CD14-positive monocyte (primary cell): Measurements from ENCODE around the gene OR5M10. TPM values are rescaled to one million over a fixed set of nuclear protein-coding genes. Genes with fewer than 3 reads are reported as not detected.

Experiments
- DNase-seq, 3 donors: peaks; one replicate each; pipeline ENCODE4 v3.0.0-alpha.2; 2011 to 2022
- H2AFZ ChIP-seq: 2 replicates; pipeline ENCODE4 v1.6.0; 2012; ENCODE audit warnings: mild to moderate bottlenecking, low read depth, low read length, inconsistent platforms; ENCODE audit not compliant: insufficient read depth, poor library complexity, severe bottlenecking
- H3K27ac ChIP-seq, 2 donors: 1 replicate in 1 of 2; 2 replicates in 1 of 2; pipeline ENCODE4 v1.5.1; 2012 to 2013; ENCODE audit warnings: low read length in 2 of 2, control low read depth in 1 of 2, inconsistent platforms in 1 of 2, low read depth in 1 of 2, mild to moderate bottlenecking in 1 of 2
- H3K27me3 ChIP-seq, 2 donors: one replicate each; pipeline versions ENCODE4 v1.6.0 to v1.6.1; 2011 to 2013; ENCODE audit warnings: low read length in 2 of 2; ENCODE audit not compliant: control insufficient read depth in 2 of 2, insufficient read depth in 2 of 2
- H3K36me3 ChIP-seq, 2 donors: replicated peaks in 1 of 2; 1 replicate in 1 of 2; 2 replicates in 1 of 2; pipeline versions ENCODE4 v1.5.1 to v1.6.1; 2012 to 2013; ENCODE audit warnings: low read length in 2 of 2, control low read depth in 1 of 2, inconsistent platforms in 1 of 2, mild to moderate bottlenecking in 1 of 2; ENCODE audit not compliant: insufficient read depth in 2 of 2, control insufficient read depth in 1 of 2
- H3K4me1 ChIP-seq, 2 donors: 1 replicate in 1 of 2; 2 replicates in 1 of 2; pipeline versions ENCODE4 v1.5.1 to v1.6.1; 2012 to 2013; ENCODE audit warnings: low read length in 2 of 2, control low read depth in 1 of 2, inconsistent platforms in 1 of 2, mild to moderate bottlenecking in 1 of 2, moderate library complexity in 1 of 2; ENCODE audit not compliant: insufficient read depth in 2 of 2, control insufficient read depth in 1 of 2
- H3K4me2 ChIP-seq: replicated peaks from 2 replicates; pipeline ENCODE3; 2012; ENCODE audit warnings: low read length, moderate library complexity, mild to moderate bottlenecking; ENCODE audit not compliant: poor library complexity, severe bottlenecking; ENCODE audit errors: extremely low read depth
- H3K4me3 ChIP-seq, 3 experiments: fragments of 200-600 bp in 1 of 3; sonication (generic) in 1 of 3; replicated peaks in 1 of 3; 1 replicate in 2 of 3; 2 replicates in 1 of 3; pipeline ENCODE4 v1.5.1; 2011 to 2013; ENCODE audit warnings: low read length in 3 of 3, mild to moderate bottlenecking in 3 of 3, control low read depth in 2 of 3, low read depth in 2 of 3, inconsistent platforms in 1 of 3, moderate library complexity in 1 of 3
- H3K79me2 ChIP-seq: 2 replicates; pipeline ENCODE4 v1.6.0; 2012; ENCODE audit warnings: mild to moderate bottlenecking, control low read depth, inconsistent platforms, low read length, moderate library complexity; ENCODE audit not compliant: insufficient read depth
- H3K9ac ChIP-seq: 2 replicates; pipeline ENCODE4 v1.6.0; 2017; ENCODE audit warnings: low read length, mild to moderate bottlenecking; ENCODE audit not compliant: insufficient read depth, poor library complexity, severe bottlenecking
- H3K9me3 ChIP-seq, 2 donors: replicated peaks in 1 of 2; 1 replicate in 1 of 2; 2 replicates in 1 of 2; pipeline versions ENCODE4 v1.5.1 to v1.6.1; 2012 to 2013; ENCODE audit warnings: low read length in 2 of 2, control low read depth in 1 of 2; ENCODE audit not compliant: control insufficient read depth in 1 of 2, insufficient read depth in 1 of 2
- H4K20me1 ChIP-seq: 2 replicates; pipeline ENCODE4 v1.6.0; 2012; ENCODE audit warnings: mild to moderate bottlenecking, low read length, control low read depth, moderate library complexity; ENCODE audit not compliant: insufficient read depth
- H3K27ac Mint-ChIP-seq, 7 donors: one replicate each; pipeline ENCODE4 v1.8.0; 2020; ENCODE audit warnings: mild to moderate bottlenecking in 7 of 7, mixed read lengths in 7 of 7, moderate library complexity in 6 of 7, inconsistent platforms in 2 of 7
- H3K27me3 Mint-ChIP-seq, 3 donors: one replicate each; pipeline ENCODE4 v1.8.0; 2021 to 2022; ENCODE audit warnings: low read depth in 3 of 3, mild to moderate bottlenecking in 3 of 3, mixed read lengths in 3 of 3, moderate library complexity in 3 of 3, inconsistent platforms in 1 of 3
- H3K36me3 Mint-ChIP-seq, 2 donors: one replicate each; pipeline ENCODE4 v1.8.0; 2020; ENCODE audit warnings: mixed read lengths in 2 of 2, inconsistent platforms in 1 of 2, mild to moderate bottlenecking in 1 of 2
- H3K4me1 Mint-ChIP-seq: one replicate; pipeline ENCODE4 v1.8.0; 2020; ENCODE audit warnings: mild to moderate bottlenecking, mixed read lengths
- H3K4me3 Mint-ChIP-seq, 2 donors: one replicate each; pipeline ENCODE4 v1.8.0; 2020; ENCODE audit warnings: mild to moderate bottlenecking in 2 of 2, mixed read lengths in 2 of 2, moderate library complexity in 1 of 2
- H3K9me3 Mint-ChIP-seq, 7 donors: one replicate each; pipeline ENCODE4 v1.8.0; 2020 to 2022; ENCODE audit warnings: mixed read lengths in 7 of 7, mild to moderate bottlenecking in 6 of 7, moderate library complexity in 6 of 7, inconsistent platforms in 2 of 7
- WGBS: methylation state at CpG from one replicate; pipeline ENCODE4 v1.1.5; 2013; ENCODE audit warnings: missing lambda C conversion rate; ENCODE audit not compliant: insufficient coverage; 5-methylcytosine and 5-hydroxymethylcytosine counted together
- intact Hi-C, 2 donors: fragments of 100-400 bp; cut with micrococcal nuclease; formaldehyde crosslinking; loops; one replicate each; pipeline versions ENCODE4 v1.15.0 to v1.15.1; 2023
- polyA plus RNA-seq, 3 donors: library from polyadenylated mRNA; depleted of rRNA in 1 of 3; unstranded in 2 of 3; stranded (reverse) in 1 of 3; fragments of 300-500 nt in 2 of 3; fragments of >200 nt in 1 of 3; fragmentation: Illumina TruSeq in 2 of 3; gene quantifications; 1 replicate in 2 of 3; 2 replicates in 1 of 3; pipeline ENCODE4 v1.2.3, GENCODE V29; 2012 to 2021
- TF ChIP-seq, protein P1 (sequence below): fragments of 200-600 bp; IDR thresholded peaks from one replicate; pipeline ENCODE4 v1.8.0; 2022; ENCODE audit warnings: antibody characterized with exemption, mild to moderate bottlenecking

The OR5M10 gene
- polyA plus RNA-seq, 3 donors, result not detected

GRCh38 chr11:56531856-56532255, 45.7 kb downstream of the OR5M10 start:
- H3K36me3 ChIP-seq, result no peaks in the 10 kb centered on the region
- H3K27me3 ChIP-seq, result no peaks in the 10 kb centered on the region
- no peaks in the 10 kb centered on the region for H3K79me2 ChIP-seq
- H3K4me3 ChIP-seq, result no peak overlapping the region
- Mint-ChIP-seq H3K9me3 (peaks cover 0 to 4% (median 2%) of the 10 kb centered on the region in 7 donors), H3K4me3 (no peak overlapping the region), H3K36me3 (no peaks in the 10 kb centered on the region), H3K27ac (no peak overlapping the region), H3K4me1 (no peaks in the 10 kb centered on the region), H3K27me3 (no peaks in the 10 kb centered on the region)
- no peaks in the 10 kb centered on the region for H3K9me3 ChIP-seq
- DNase-seq, result no peak
- no peak overlapping the region for H3K27ac ChIP-seq
- no peaks in the 10 kb centered on the region for H3K4me1 ChIP-seq
- no peak overlapping the region for H3K4me2 ChIP-seq
- no CpG with 5 or more reads among the region's 2 CpGs for WGBS
- no peak overlapping the region for H3K9ac ChIP-seq
- H4K20me1 ChIP-seq, result no peaks in the 10 kb centered on the region
- intact Hi-C loops, result no loop called here
- TF ChIP-seq, protein P1, sequence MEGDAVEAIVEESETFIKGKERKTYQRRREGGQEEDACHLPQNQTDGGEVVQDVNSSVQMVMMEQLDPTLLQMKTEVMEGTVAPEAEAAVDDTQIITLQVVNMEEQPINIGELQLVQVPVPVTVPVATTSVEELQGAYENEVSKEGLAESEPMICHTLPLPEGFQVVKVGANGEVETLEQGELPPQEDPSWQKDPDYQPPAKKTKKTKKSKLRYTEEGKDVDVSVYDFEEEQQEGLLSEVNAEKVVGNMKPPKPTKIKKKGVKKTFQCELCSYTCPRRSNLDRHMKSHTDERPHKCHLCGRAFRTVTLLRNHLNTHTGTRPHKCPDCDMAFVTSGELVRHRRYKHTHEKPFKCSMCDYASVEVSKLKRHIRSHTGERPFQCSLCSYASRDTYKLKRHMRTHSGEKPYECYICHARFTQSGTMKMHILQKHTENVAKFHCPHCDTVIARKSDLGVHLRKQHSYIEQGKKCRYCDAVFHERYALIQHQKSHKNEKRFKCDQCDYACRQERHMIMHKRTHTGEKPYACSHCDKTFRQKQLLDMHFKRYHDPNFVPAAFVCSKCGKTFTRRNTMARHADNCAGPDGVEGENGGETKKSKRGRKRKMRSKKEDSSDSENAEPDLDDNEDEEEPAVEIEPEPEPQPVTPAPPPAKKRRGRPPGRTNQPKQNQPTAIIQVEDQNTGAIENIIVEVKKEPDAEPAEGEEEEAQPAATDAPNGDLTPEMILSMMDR, result no peak
- H2AFZ ChIP-seq, result no peak overlapping the region

Other genes starting within 250 kb of the OR5M10 start
- not detected for gene OR8K1, start 231.7 kb downstream of the OR5M10 start, polyA plus RNA-seq
- not detected for gene OR8J1, start 223.4 kb downstream of the OR5M10 start, polyA plus RNA-seq
- not detected for gene OR8U1, start 202.1 kb downstream of the OR5M10 start, polyA plus RNA-seq
- gene OR5AL1, start 165.0 kb downstream of the OR5M10 start, polyA plus RNA-seq, result not detected
- gene OR5M3, start 104.4 kb downstream of the OR5M10 start, polyA plus RNA-seq, result not detected
- gene OR5M8, start 86.4 kb downstream of the OR5M10 start, polyA plus RNA-seq, result not detected
- gene OR5M11, start 34.5 kb downstream of the OR5M10 start, polyA plus RNA-seq, result not detected
- gene OR5M1, start 37.2 kb upstream of the OR5M10 start, polyA plus RNA-seq, result not detected
- not detected for gene OR5AP2, start 64.7 kb upstream of the OR5M10 start, polyA plus RNA-seq
- not detected for gene OR5AR1, start 86.0 kb upstream of the OR5M10 start, polyA plus RNA-seq
- not detected for gene OR9G1, start 121.4 kb upstream of the OR5M10 start, polyA plus RNA-seq
- not detected for gene OR9G4, start 171.0 kb upstream of the OR5M10 start, polyA plus RNA-seq